DND-41 (cell line): ENCODE measurements around the gene DOCK3.

Experiments used
- CTCF ChIP-seq: IDR thresholded peaks from 2 replicates; pipeline ENCODE4 v1.5.1; 2012; ENCODE audit warnings: borderline replicate concordance, low read length, moderate library complexity, mild to moderate bottlenecking; ENCODE audit not compliant: poor library complexity, severe bottlenecking; ENCODE audit errors: extremely low read depth
- EZH2 ChIP-seq: IDR thresholded peaks from 3 replicates; pipeline ENCODE4 v1.6.1; 2012; ENCODE audit warnings: borderline replicate concordance, low read depth, mild to moderate bottlenecking, moderate library complexity, low read length, inconsistent platforms; ENCODE audit not compliant: severe bottlenecking

- TF ChIP-seq EZH2 (no peak), CTCF (peak; percentile 84)
Observed at GRCh38 chr3:51389423-51390183, 714.9 kb downstream of the DOCK3 start.
